T-helper 1 cell (primary cell): ENCODE results near the gene HUNK.
A peak's percentile ranks its signal among the peaks of the same experiment; 100 is the strongest.
"Not testable (repeated sequence)": the region's sequence is repeated elsewhere in the genome, so short reads cannot be mapped to it uniquely, and the experiment has no call there.

Experiments
- DNase-seq, 5 donors: peaks; one replicate each; pipeline ENCODE4 v3.0.0-alpha.2; 2012 to 2020
- total RNA-seq, 4 donors: gene quantifications; one replicate each; lab custom pipeline; 2026; lab: John Stamatoyannopoulos, UW

Gene HUNK
- total RNA-seq = 0 to 0.46 (median 0) reads per million in 4 donors

DNA sequence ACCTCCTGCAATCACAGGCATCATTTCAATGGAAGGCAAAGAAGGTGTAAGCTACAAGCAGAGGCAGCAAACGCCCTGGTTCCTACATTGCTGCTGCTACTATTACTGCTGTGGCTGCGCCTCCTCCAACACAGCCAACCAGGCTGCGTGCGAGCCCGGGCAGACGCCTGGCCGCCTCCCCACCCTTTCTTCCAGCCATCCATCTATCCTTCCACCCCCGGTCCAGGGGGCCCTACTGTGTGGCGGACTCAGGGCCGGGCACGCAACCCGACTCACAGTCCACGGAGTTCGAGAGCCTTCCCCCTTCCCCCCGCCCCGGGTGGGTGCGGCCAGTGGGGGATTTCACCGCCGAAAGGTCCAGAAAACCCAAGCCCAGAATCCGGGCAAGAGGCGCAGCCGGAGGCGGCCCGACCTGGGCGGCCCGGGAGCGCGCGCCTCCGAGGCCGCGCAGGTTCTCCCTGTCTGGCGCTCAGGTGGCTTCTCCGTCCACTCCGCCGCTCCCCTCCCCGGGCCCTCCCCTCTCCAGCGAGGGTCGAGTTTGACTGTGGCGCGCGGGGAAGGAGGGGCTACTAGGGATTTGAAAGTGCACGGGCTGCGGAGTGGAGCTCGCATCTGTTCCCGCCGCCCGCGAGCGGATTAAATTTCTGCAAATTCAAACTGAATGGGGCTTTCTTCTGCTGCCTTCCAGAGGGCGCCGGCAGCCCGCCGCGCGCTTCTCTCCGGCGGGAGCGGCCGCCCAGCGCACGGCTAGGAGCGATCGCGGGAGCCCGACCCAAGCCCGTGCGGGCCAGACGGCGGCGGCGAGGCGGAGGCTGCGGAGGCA is at the start of gene HUNK:
TSS of gene HUNK (plus strand) at position 569 of the 823 bp plus-strand sequence. CDS start 655 bp downstream, outside the sequence.
- DNase-seq = peak in 1 of 5 donors; percentile 2

- no peak for DNase-seq
Measured at GRCh38 chr21:31829736-31830472, 42.9 kb upstream of the HUNK start.

GRCh38 chr21:31830701-31831100 is 42.1 kb upstream of the HUNK start:
- no peak for DNase-seq

- DNase-seq = no peak
Measured at GRCh38 chr21:31837041-31837440, 35.8 kb upstream of the HUNK start.

- DNase-seq = no peak
Measured at GRCh38 chr21:31837618-31838390, 35.0 kb upstream of the HUNK start.

GRCh38 chr21:31838586-31839355 is 34.0 kb upstream of the HUNK start:
- DNase-seq = no peak

DNA sequence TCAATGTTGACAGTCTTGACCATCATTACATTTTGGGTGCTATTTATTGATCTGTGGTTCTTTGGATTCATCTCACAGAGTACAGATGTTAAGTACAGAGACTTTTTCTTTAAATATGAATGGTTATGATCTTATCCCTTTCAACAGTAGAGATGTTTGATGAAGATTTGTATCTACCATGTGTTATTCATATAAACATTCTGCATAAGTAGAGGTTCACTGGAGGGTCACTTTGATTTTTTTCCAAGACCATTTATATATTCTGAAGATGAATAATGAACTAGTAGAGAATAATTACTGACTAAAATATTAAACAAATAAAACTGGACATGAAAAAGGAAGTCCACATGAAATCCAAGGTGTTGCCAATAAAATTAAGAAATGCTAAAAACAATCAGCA is 28.6 kb upstream of the HUNK start:
- DNase-seq = no peak

- DNase-seq = no peak
Measured at GRCh38 chr21:31845151-31845729, 27.6 kb upstream of the HUNK start.

- no peak for DNase-seq
Measured at GRCh38 chr21:31846690-31847089, 26.1 kb upstream of the HUNK start.

GRCh38 chr21:31847761-31848160 is 25.1 kb upstream of the HUNK start:
- DNase-seq = no peak

- no peak for DNase-seq
Measured at GRCh38 chr21:31848326-31848985, 24.4 kb upstream of the HUNK start.

DNA sequence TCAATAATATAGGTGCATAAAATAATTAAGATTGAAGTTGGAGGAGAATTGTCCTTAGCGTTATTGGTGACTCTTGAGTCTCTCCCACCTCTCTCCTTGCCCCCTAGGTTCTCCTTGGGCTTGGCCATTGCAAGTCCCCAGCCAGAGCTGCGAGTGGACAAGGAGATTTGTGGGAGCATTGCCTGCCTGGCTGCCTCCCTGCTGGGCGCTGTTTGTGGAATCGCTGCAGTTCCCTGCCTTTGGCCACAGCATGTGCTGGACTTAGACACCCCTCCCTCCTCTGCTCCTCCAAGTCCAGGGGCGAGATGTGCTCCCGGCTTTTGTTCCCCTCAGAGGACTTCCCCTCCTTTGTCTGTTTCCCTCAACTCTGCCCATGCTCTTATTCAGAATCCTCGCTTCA is 21.9 kb upstream of the HUNK start:
- no peak for DNase-seq

- DNase-seq = no peak
Measured at GRCh38 chr21:31855180-31855579, 17.6 kb upstream of the HUNK start.

- no peak for DNase-seq
Measured at GRCh38 chr21:31857096-31857495, 15.7 kb upstream of the HUNK start.

DNA sequence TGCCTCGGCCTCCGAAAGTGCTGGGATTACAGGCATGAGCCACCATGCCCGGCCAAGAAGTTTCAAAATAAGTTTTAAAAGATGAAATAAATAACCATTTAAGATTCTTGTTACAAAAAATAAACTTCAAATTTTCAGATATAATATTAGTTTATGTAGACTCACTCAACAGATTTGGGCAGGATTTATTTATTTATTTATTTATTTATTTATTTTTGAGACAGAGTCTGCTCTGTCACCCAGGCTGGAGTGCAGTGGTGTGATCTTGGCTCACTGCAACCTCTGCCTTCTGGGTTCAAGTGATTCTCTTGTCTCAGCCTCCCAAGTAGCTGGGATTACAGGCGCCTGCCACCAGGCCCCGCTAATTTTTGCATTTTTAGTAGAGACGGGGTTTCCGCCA is 15.2 kb upstream of the HUNK start:
- DNase-seq = not testable (repeated sequence)

DNA sequence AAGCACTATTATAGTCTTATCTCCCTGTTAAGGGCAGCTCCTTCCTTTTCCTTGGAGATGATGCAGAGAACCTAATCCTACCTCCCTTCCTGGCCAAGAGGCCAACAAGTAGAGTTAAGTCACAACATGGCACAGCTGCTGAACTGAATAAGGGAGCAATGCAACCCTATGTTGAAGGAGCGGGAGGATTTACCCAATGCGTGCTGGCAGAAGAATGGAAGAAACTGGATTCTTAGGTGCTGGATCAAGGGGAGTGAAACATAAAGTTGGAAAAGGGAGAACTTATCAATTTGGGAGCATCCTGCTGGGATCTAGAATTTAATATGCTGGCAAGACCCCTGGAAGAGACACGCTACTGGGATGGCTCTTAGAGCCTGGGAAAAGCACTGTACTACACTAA is 12.0 kb upstream of the HUNK start:
- no peak for DNase-seq

- no peak for DNase-seq
Measured at GRCh38 chr21:31862078-31862477, 10.7 kb upstream of the HUNK start.

DNA sequence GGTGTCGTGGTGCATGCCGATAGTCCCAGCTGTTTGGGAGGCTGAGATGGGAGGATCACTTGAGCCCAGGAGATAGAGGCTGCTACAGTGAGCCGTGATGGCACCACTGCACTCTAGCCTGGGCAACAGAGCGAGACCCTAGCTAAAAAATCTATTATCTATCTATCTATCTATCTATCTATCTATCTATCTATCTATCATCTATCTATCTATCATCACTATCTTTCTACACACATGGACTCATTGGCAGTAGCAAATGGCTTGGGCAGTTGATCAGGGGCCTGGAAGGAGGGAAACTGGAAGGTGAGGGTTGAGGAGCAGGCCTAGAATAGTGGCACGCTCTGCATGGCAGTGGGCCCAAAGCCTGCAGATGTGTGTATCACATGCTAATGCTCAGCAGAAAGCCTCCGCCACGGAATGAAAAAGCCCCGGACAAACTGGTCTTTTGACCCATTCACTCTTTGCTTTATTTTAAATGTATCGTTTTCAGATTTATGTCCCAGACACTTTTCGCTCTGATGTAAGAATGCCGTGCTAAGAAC is 7.3 kb upstream of the HUNK start:
- DNase-seq = no peak

- peak in 4 of 5 donors; percentile 40 to 55 (median 40) for DNase-seq
Measured at GRCh38 chr21:31866077-31866511, 6.7 kb upstream of the HUNK start.

- DNase-seq = no peak
Measured at GRCh38 chr21:31869750-31870149, 3.1 kb upstream of the HUNK start.
